ENCODE results near the gene AZGP1.

Gene AZGP1

GRCh38 chr7:99997545-99998137 is 21.8 kb upstream of the AZGP1 start:
- H2AFZ ChIP-seq (ENCODE audit: low read length), result peak overlapping the region; percentile 89
- H3K9ac ChIP-seq (ENCODE audit: low read length), result peak overlapping the region; percentile 27; the same call in 1 of the 2 replicates
- peak overlapping the region; percentile 43 for H3K4me3 ChIP-seq (ENCODE audit: low read length)
- H3K9me3 ChIP-seq (replicated peaks; ENCODE audit: insufficient read depth, low read length), result no peaks in the 10 kb centered on the region
- no peaks in the 10 kb centered on the region for H3K9me2 ChIP-seq (replicated peaks; ENCODE audit: insufficient read depth, low read length)
- no peak overlapping the region for H3K27ac ChIP-seq (ENCODE audit: low read length)
- no peaks in the 10 kb centered on the region for H3K79me2 ChIP-seq (ENCODE audit: low read length)
- peak overlapping the region; percentile 59; the same call in 1 of the 2 replicates for H3K4me2 ChIP-seq (ENCODE audit: low read depth, low read length)
- peak; percentile 10 for DNase-seq
- H3K27me3 ChIP-seq (replicated peaks; ENCODE audit: insufficient read depth, low read length), result peaks cover 23% of the 10 kb centered on the region
- TF ChIP-seq EZH2phosphoT487 (IDR thresholded peaks at IDR 0.05; ENCODE audit: low read length) (no peak), EZH2 (optimal IDR thresholded peaks at IDR 0.05; ENCODE audit: low read depth, low read length) (no peak)
- TF ChIP-seq, protein P1, sequence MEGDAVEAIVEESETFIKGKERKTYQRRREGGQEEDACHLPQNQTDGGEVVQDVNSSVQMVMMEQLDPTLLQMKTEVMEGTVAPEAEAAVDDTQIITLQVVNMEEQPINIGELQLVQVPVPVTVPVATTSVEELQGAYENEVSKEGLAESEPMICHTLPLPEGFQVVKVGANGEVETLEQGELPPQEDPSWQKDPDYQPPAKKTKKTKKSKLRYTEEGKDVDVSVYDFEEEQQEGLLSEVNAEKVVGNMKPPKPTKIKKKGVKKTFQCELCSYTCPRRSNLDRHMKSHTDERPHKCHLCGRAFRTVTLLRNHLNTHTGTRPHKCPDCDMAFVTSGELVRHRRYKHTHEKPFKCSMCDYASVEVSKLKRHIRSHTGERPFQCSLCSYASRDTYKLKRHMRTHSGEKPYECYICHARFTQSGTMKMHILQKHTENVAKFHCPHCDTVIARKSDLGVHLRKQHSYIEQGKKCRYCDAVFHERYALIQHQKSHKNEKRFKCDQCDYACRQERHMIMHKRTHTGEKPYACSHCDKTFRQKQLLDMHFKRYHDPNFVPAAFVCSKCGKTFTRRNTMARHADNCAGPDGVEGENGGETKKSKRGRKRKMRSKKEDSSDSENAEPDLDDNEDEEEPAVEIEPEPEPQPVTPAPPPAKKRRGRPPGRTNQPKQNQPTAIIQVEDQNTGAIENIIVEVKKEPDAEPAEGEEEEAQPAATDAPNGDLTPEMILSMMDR (IDR thresholded peaks at IDR 0.05; ENCODE audit: low read length), result no peak
- 0 out of 2 replicates have a peak, but pooled peaks cover 4% of the 10 kb centered on the region for H3F3A ChIP-seq (ENCODE audit: insufficient read depth, low read length)
- no peaks in the 10 kb centered on the region for H3K36me3 ChIP-seq (replicated peaks; ENCODE audit: insufficient read depth, low read length)
- no peaks in the 10 kb centered on the region for H4K20me1 ChIP-seq (ENCODE audit: insufficient read depth, low read length)
- H3K4me1 ChIP-seq (ENCODE audit: low read length), result no peaks in the 10 kb centered on the region

GRCh38 chr7:99996755-99997544 is 21.1 kb upstream of the AZGP1 start:
- Histone ChIP-seq H3K79me2 (ENCODE audit: low read length) (no peaks in the 10 kb centered on the region), H3K36me3 (replicated peaks; ENCODE audit: insufficient read depth, low read length) (no peaks in the 10 kb centered on the region), H3K9me3 (replicated peaks; ENCODE audit: insufficient read depth, low read length) (no peaks in the 10 kb centered on the region), H3K4me2 (ENCODE audit: low read depth, low read length) (peak overlapping the region; percentile 59), H3K9ac (ENCODE audit: low read length) (peak overlapping the region; percentile 27; the same call in 1 of the 2 replicates), H3K4me1 (ENCODE audit: low read length) (no peaks in the 10 kb centered on the region), H3F3A (ENCODE audit: insufficient read depth, low read length) (0 out of 2 replicates have a peak, but pooled peaks cover 4% of the 10 kb centered on the region), H2AFZ (ENCODE audit: low read length) (peak overlapping the region; percentile 89), H4K20me1 (ENCODE audit: insufficient read depth, low read length) (no peaks in the 10 kb centered on the region), H3K4me3 (ENCODE audit: low read length) (peak overlapping the region; percentile 43), H3K9me2 (replicated peaks; ENCODE audit: insufficient read depth, low read length) (no peaks in the 10 kb centered on the region), H3K27me3 (replicated peaks; ENCODE audit: insufficient read depth, low read length) (peaks cover 23% of the 10 kb centered on the region), H3K27ac (ENCODE audit: low read length) (no peak overlapping the region)
- DNase-seq, result no peak
- TF ChIP-seq, protein P1 (IDR thresholded peaks at IDR 0.05; ENCODE audit: low read length), result no peak
- TF ChIP-seq EZH2 (optimal IDR thresholded peaks at IDR 0.05; ENCODE audit: low read depth, low read length), result no peak

GRCh38 chr7:99994819-99995218 is 19.0 kb upstream of the AZGP1 start:
- Histone ChIP-seq H3K9ac (ENCODE audit: low read length) (no peak overlapping the region), H3K9me3 (replicated peaks; ENCODE audit: insufficient read depth, low read length) (no peaks in the 10 kb centered on the region), H3K9me2 (replicated peaks; ENCODE audit: insufficient read depth, low read length) (no peaks in the 10 kb centered on the region), H3F3A (ENCODE audit: insufficient read depth, low read length) (0 out of 2 replicates have a peak, but pooled peaks cover 4% of the 10 kb centered on the region), H4K20me1 (ENCODE audit: insufficient read depth, low read length) (no peaks in the 10 kb centered on the region), H3K79me2 (ENCODE audit: low read length) (no peaks in the 10 kb centered on the region), H2AFZ (ENCODE audit: low read length) (peak overlapping the region; percentile 22), H3K36me3 (replicated peaks; ENCODE audit: insufficient read depth, low read length) (no peaks in the 10 kb centered on the region), H3K4me1 (ENCODE audit: low read length) (no peaks in the 10 kb centered on the region), H3K27ac (ENCODE audit: low read length) (no peak overlapping the region), H3K27me3 (replicated peaks; ENCODE audit: insufficient read depth, low read length) (peaks cover 25% of the 10 kb centered on the region), H3K4me2 (ENCODE audit: low read depth, low read length) (peak overlapping the region; percentile 70; the same call in 1 of the 2 replicates), H3K4me3 (ENCODE audit: low read length) (no peak overlapping the region)
- TF ChIP-seq EZH2phosphoT487 (IDR thresholded peaks at IDR 0.05; ENCODE audit: low read length), result no peak
- no peak for TF ChIP-seq EZH2 (optimal IDR thresholded peaks at IDR 0.05; ENCODE audit: low read depth, low read length)
- TF ChIP-seq, protein P1 (IDR thresholded peaks at IDR 0.05; ENCODE audit: low read length), result no peak
- no peak for DNase-seq

Measured in MM.1S (cell line).